Neuron (in vitro differentiated cells): ENCODE data around the gene MCOLN1.

Experiments used
- H2AFZ ChIP-seq: one replicate; pipeline ENCODE4 v1.6.1; 2013; ENCODE audit warnings: low read depth, mild to moderate bottlenecking, inconsistent platforms, low read length, moderate library complexity
- H3K27me3 ChIP-seq: one replicate; pipeline ENCODE4 v1.6.1; 2013; ENCODE audit warnings: low read length; ENCODE audit not compliant: insufficient read depth
- H3K36me3 ChIP-seq: one replicate; pipeline ENCODE4 v1.6.1; 2013; ENCODE audit warnings: low read length; ENCODE audit not compliant: insufficient read depth
- H3K4me1 ChIP-seq: one replicate; pipeline ENCODE4 v1.6.1; 2013; ENCODE audit warnings: low read length; ENCODE audit not compliant: insufficient read depth
- H3K4me3 ChIP-seq: 2 replicates; pipeline ENCODE4 v1.5.1; 2013; ENCODE audit warnings: mild to moderate bottlenecking, low read length, moderate library complexity
- H3K9me3 ChIP-seq: one replicate; pipeline ENCODE4 v1.6.1; 2013; ENCODE audit warnings: low read length

MCOLN1 gene

GRCh38 chr19:7522072-7522922, at the start of gene MCOLN1:
Gene MCOLN1 (plus strand): TSS chr19:7522624. CDS start chr19:7522751, 127 bp downstream.
- Histone ChIP-seq H3K36me3 (peaks cover 20% of the 10 kb centered on the region), H3K27me3 (no peaks in the 10 kb centered on the region), H3K4me3 (peak within 1 kb of the TSS; percentile 55), H2AFZ (peak within 1 kb of the TSS; percentile 52), H3K9me3 (no peaks in the 10 kb centered on the region), H3K4me1 (peaks cover 14% of the 10 kb centered on the region)

DNA sequence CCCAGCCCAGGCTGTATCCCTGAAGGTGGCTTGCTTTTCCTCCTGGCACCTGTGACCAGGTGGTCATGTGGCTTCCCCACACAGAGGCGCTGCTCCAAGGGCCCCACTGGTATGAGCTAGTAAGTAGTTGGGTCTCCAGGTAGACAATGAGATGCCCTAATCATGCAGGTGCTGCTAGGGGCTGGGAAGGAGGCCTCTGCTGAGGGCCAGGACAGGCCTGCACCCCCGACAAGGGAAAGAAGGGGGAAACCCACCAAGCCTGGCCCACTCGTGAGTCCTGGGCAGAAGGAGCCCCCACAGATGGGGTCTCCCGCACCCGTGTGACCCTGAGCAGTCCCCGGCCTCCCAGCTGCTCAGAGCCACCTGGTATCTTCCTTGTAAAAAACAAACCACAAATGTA, 46.8 kb upstream of the MCOLN1 start:
- Histone ChIP-seq H3K4me3 (no peak overlapping the region), H3K27me3 (no peaks in the 10 kb centered on the region), H3K36me3 (peaks cover 18% of the 10 kb centered on the region), H3K4me1 (peaks cover 6% of the 10 kb centered on the region), H2AFZ (no peak overlapping the region), H3K9me3 (no peaks in the 10 kb centered on the region)

GRCh38 chr19:7476241-7476640, 46.2 kb upstream of the MCOLN1 start:
- H3K9me3 ChIP-seq = no peaks in the 10 kb centered on the region
- no peaks in the 10 kb centered on the region for H3K27me3 ChIP-seq
- H3K36me3 ChIP-seq = peaks cover 12% of the 10 kb centered on the region
- no peak overlapping the region for H2AFZ ChIP-seq
- peaks cover 6% of the 10 kb centered on the region for H3K4me1 ChIP-seq
- H3K4me3 ChIP-seq = no peak overlapping the region

DNA sequence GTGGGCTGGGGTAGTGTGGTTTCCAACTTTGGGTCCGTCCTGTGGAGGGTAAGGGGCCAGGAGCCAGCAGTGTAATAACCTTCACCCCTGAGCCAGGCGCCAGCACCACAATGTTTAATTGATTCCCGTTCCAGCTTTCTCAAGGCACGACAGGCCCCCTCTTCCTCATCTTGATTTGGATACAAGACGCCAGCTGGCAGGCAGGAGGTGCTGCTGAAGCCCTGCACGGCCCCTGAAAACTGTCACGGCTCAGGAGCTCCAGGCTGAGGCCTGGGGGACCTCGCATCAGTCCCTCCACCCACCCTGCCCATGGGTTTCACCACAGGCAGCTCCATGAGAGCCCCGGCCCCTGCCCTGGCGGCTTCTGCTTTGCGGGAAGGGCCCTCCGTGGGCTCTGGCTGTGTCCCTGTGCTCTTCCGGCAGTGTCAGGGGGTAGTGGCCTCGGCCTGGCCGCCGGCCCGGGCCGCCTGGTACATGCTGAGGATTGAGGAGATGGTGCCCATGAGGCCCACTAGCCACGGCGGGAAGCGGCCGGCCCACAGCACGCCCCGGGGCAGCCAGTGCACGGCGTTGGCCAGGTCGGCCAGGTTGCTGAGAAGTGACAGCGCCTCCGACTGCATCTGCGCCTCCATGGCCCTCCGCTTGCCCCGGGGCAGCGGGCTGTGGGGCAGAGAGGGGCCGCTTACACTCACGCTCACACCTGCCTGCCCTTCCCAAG, 45.5 kb upstream of the MCOLN1 start:
- no peak overlapping the region for H2AFZ ChIP-seq
- no peak overlapping the region for H3K4me3 ChIP-seq
- H3K36me3 ChIP-seq = peaks cover 7% of the 10 kb centered on the region
- peaks cover 3% of the 10 kb centered on the region for H3K9me3 ChIP-seq
- no peaks in the 10 kb centered on the region for H3K27me3 ChIP-seq
- H3K4me1 ChIP-seq = peaks cover 6% of the 10 kb centered on the region

DNA sequence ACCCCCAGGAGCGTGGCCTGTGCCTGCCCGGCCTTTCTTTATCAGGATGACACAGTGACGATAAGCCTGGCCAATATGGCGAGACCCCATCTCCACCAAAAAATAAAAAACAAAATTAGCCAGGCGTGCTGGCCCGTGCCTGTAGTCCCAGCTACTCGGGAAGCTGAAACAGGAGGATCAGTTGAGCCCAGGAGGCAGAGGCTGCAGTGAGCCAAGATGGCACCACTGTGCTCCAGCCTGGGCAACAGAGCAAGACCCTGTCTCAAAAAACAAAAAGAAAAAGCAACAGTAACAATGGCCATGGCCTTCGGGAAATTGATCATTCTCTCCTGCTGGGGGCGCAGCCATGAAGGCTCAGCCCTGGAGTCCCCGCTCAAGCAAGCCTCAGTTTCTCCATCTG, 44.7 kb upstream of the MCOLN1 start:
- Histone ChIP-seq H2AFZ (no peak overlapping the region), H3K36me3 (peaks cover 3% of the 10 kb centered on the region), H3K27me3 (no peaks in the 10 kb centered on the region), H3K9me3 (peaks cover 3% of the 10 kb centered on the region), H3K4me3 (no peak overlapping the region), H3K4me1 (peaks cover 6% of the 10 kb centered on the region)

- Histone ChIP-seq H3K4me1 (peaks cover 6% of the 10 kb centered on the region), H3K4me3 (no peak overlapping the region), H2AFZ (no peak overlapping the region), H3K36me3 (no peaks in the 10 kb centered on the region), H3K9me3 (peaks cover 3% of the 10 kb centered on the region), H3K27me3 (no peaks in the 10 kb centered on the region)
These were observed 44.1 kb upstream of the MCOLN1 start for GRCh38 chr19:7478173-7478842.

DNA sequence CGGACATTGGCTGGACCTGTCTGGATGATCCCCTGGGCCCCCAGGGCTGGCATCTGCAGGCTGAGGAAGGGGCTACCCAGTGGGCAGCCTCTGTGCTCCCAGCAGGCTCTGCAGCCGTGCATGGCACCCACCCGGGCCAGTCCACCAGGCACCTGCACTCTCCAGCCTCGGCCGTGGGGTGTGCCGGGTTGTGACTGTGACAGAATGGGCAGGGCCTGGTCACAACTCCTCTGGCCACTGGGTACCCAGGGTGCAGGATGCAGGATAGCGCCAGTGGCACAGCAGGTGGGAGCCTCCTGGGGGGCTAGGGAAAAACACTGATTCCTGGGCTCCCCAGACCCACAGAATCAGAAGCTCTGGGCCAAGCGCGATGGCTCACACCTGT, 43.6 kb upstream of the MCOLN1 start:
- no peak overlapping the region for H2AFZ ChIP-seq
- H3K9me3 ChIP-seq = peaks cover 3% of the 10 kb centered on the region
- no peaks in the 10 kb centered on the region for H3K36me3 ChIP-seq
- H3K27me3 ChIP-seq = no peaks in the 10 kb centered on the region
- peaks cover 6% of the 10 kb centered on the region for H3K4me1 ChIP-seq
- no peak overlapping the region for H3K4me3 ChIP-seq

GRCh38 chr19:7480222-7480969, 42.0 kb upstream of the MCOLN1 start:
- no peaks in the 10 kb centered on the region for H3K27me3 ChIP-seq
- H3K4me1 ChIP-seq = peaks cover 6% of the 10 kb centered on the region
- H3K4me3 ChIP-seq = no peak overlapping the region
- no peak overlapping the region for H2AFZ ChIP-seq
- H3K9me3 ChIP-seq = peaks cover 3% of the 10 kb centered on the region
- no peaks in the 10 kb centered on the region for H3K36me3 ChIP-seq

GRCh38 chr19:7480970-7481255, 41.5 kb upstream of the MCOLN1 start:
- H2AFZ ChIP-seq = no peak overlapping the region
- no peaks in the 10 kb centered on the region for H3K36me3 ChIP-seq
- no peaks in the 10 kb centered on the region for H3K27me3 ChIP-seq
- H3K9me3 ChIP-seq = peaks cover 3% of the 10 kb centered on the region
- H3K4me1 ChIP-seq = peaks cover 6% of the 10 kb centered on the region
- H3K4me3 ChIP-seq = no peak overlapping the region

GRCh38 chr19:7482584-7483439, 39.6 kb upstream of the MCOLN1 start:
- H3K4me3 ChIP-seq = no peak overlapping the region

GRCh38 chr19:7483720-7484201, 38.7 kb upstream of the MCOLN1 start:
- no peaks in the 10 kb centered on the region for H3K36me3 ChIP-seq
- no peaks in the 10 kb centered on the region for H3K27me3 ChIP-seq
- no peak overlapping the region for H2AFZ ChIP-seq
- H3K4me1 ChIP-seq = peaks cover 6% of the 10 kb centered on the region
- no peak overlapping the region for H3K4me3 ChIP-seq
- H3K9me3 ChIP-seq = peaks cover 3% of the 10 kb centered on the region

More at GRCh38 chr19:7482584-7483439, 39.6 kb upstream of the MCOLN1 start:
- Histone ChIP-seq H3K9me3 (peaks cover 3% of the 10 kb centered on the region), H3K4me1 (peaks cover 6% of the 10 kb centered on the region), H2AFZ (no peak overlapping the region), H3K27me3 (no peaks in the 10 kb centered on the region), H3K36me3 (no peaks in the 10 kb centered on the region)

GRCh38 chr19:7486923-7487322, 35.5 kb upstream of the MCOLN1 start:
- peaks cover 6% of the 10 kb centered on the region for H3K4me1 ChIP-seq
- H3K4me3 ChIP-seq = no peak overlapping the region
- no peaks in the 10 kb centered on the region for H3K27me3 ChIP-seq
- H3K36me3 ChIP-seq = no peaks in the 10 kb centered on the region
- no peaks in the 10 kb centered on the region for H3K9me3 ChIP-seq
- no peak overlapping the region for H2AFZ ChIP-seq
